ENCODE data around the gene NOLC1. TPM values are rescaled to one million over a fixed set of nuclear protein-coding genes. Genes with fewer than 3 reads are reported as not detected.

The NOLC1 gene
- total and polyA plus RNA-seq, 10 of the 15 experiments (the other 5 are each of a cell fraction or from before 2014, with no cell fraction given), result 91.7 to 244 (median 128) TPM

- TF ChIP-seq RELB (IDR thresholded peaks at IDR 0.05; ENCODE audit: low read depth), result no peak
- no peak for TF ChIP-seq POU2F2 (IDR thresholded peaks at IDR 0.05; ENCODE audit: borderline replicate concordance, low read depth, low read length)
- no peak for TF ChIP-seq PAX8 (IDR thresholded peaks at IDR 0.05)
- no peak for TF ChIP-seq GATAD2B (conservative IDR thresholded peaks at IDR 0.05; ENCODE audit: low read depth)
- TF ChIP-seq DPF2 (IDR thresholded peaks at IDR 0.05), result no peak
These were observed 36.4 kb upstream of the NOLC1 start (continued) for GRCh38 chr10:102115775-102116174.

GRCh38 chr10:102116656-102117055 lies 35.5 kb upstream of the NOLC1 start:
- peak overlapping the region; percentile 99 for H3K4me2 ChIP-seq (ENCODE audit: control insufficient read depth, insufficient read depth)
- intact Hi-C loops (cut with micrococcal nuclease; ENCODE audit: unreplicated experiment), result loop anchor here (2.0 to 5.0 kb wide), 2 partner anchors 64 to 279 kb away; no protein-coding TSS in a partner anchor
- H4K20me1 ChIP-seq (ENCODE audit: control insufficient read depth, insufficient read depth), result no peaks in the 10 kb centered on the region
- BruUV-seq (replicated peaks), result no TSS peak
- TF ChIP-seq ZBED1 (IDR thresholded peaks at IDR 0.05; ENCODE audit: borderline replicate concordance) (no peak), NFYB (IDR thresholded peaks at IDR 0.05; ENCODE audit: insufficient read depth, low read depth, low read length) (no peak), RFX5 (IDR thresholded peaks at IDR 0.05; ENCODE audit: low read depth, low read length) (no peak), CHD4 (IDR thresholded peaks at IDR 0.05) (no peak), ZBTB40 (IDR thresholded peaks at IDR 0.05; ENCODE audit: borderline replicate concordance) (no peak), FOXK2 (IDR thresholded peaks at IDR 0.05) (no peak), MTA3 (IDR thresholded peaks at IDR 0.05; ENCODE audit: borderline replicate concordance, low read length) (no peak), RUNX3 (IDR thresholded peaks at IDR 0.05; ENCODE audit: low read length) (no peak), PRDM15 (CRISPR knock-in tag; IDR thresholded peaks at IDR 0.05) (no peak)
- H3K79me2 ChIP-seq (ENCODE audit: control insufficient read depth, insufficient read depth, low read length), result peaks cover 81% of the 10 kb centered on the region
- ChIA-PET POLR2A (interaction anchor here (0.5 to 1.1 kb wide), 3 partner anchors 14 to 282 kb away, joined by 3 to 4 read pairs (median 3); partner anchors contain the start of gene NOLC1), RAD21 (ENCODE audit: unreplicated experiment) (no interaction called here), SMC1A (ENCODE audit: uncharacterized antibody, unreplicated experiment) (interaction anchor here (0.6 to 1.4 kb wide), 2 partner anchors 15 to 32 kb away, joined by 3 read pairs; no protein-coding TSS in a partner anchor), CTCF (interaction anchor here (1.0 to 4.7 kb wide), 4 partner anchors 23 to 335 kb away, joined by 3 to 28 read pairs (median 4); no protein-coding TSS in a partner anchor)
- peak overlapping the region; percentile 73; the same call in 1 of the 2 replicates for H3K27ac ChIP-seq (ENCODE audit: control insufficient read depth, insufficient read depth)
- in situ Hi-C loops (cut with MboI), result no loop called here
- peaks cover 0 to under 1% of the 10 kb centered on the region in 2 experiments; a peak in 2 of 4 replicates for H3K36me3 ChIP-seq (ENCODE audit: control insufficient read depth in 2 of 2, insufficient read depth in 2 of 2, low read length in 1 of 2)
- ATAC-seq (no peak), DNase-seq (ENCODE audit: low read depth, low spot score) (no peak), FAIRE-seq (no peak)
- H3K4me1 ChIP-seq (ENCODE audit: control insufficient read depth, insufficient read depth, low read length), result peaks cover 52% of the 10 kb centered on the region
- no peaks in the 10 kb centered on the region for H3K9me3 ChIP-seq (replicated peaks; ENCODE audit: control insufficient read depth, insufficient read depth, low read length)
- H3K9ac ChIP-seq (ENCODE audit: control insufficient read depth, insufficient read depth, low read length), result peak overlapping the region; percentile 88; the same call in 1 of the 2 replicates
- H3K27me3 ChIP-seq (replicated peaks in 1 of 2; ENCODE audit: control insufficient read depth in 2 of 2, insufficient read depth in 2 of 2, low read length in 1 of 2), result no peaks in the 10 kb centered on the region
- WGBS (ENCODE audit: insufficient coverage, insufficient replicate concordance, low lambda C conversion rate, missing lambda C conversion rate), result 89% methylated on average over 1 of the region's 1 CpG
- no peak overlapping the region for H2AFZ ChIP-seq (ENCODE audit: control insufficient read depth, low read depth, low read length)
- peak overlapping the region; percentile 98; the same call in 1 of the 2 replicates for H3K4me3 ChIP-seq
